ENCODE results near the gene RPTOR.
"Not testable (repeated sequence)": the region's sequence is repeated elsewhere in the genome, so short reads cannot be mapped to it uniquely, and the experiment has no call there.

Gene RPTOR

GRCh38 chr17:80751070-80751945, 206.7 kb downstream of the RPTOR start:
- no peak for DNase-seq

DNA sequence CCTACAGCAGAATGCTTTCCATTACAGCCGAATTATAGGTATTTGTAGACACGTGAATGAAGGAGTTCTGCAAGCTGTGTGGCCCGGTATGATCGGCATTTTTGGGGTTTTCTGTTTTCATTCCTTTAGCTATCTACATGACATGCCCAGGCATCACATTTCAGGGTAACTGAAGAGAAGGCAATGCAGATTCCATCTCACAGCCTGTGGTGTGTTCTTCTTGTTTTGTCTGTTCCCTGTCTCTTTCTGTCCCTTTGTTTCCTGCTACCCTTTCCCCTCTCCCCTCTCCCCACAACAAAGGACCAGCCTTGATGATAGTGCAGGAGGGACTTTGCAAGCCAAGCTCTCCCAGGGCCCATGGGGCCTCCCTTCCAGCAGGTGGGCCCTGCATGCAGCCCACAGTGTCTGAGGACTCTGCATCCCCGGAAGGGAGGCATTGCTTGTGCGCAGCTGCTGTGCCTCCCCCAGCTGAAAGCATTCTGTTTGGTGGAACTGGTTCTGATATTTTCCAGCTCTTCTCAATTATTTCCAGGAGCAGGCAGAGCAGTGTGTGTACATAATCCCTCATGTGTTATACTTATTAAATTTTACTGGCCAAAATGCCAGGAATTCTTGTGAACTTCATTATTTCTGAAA, 207.4 kb downstream of the RPTOR start:
- DNase-seq = no peak

- DNase-seq = no peak
Measured at GRCh38 chr17:80753685-80754345, 209.2 kb downstream of the RPTOR start.

GRCh38 chr17:80754846-80755245, 210.2 kb downstream of the RPTOR start:
- no peak for DNase-seq

DNA sequence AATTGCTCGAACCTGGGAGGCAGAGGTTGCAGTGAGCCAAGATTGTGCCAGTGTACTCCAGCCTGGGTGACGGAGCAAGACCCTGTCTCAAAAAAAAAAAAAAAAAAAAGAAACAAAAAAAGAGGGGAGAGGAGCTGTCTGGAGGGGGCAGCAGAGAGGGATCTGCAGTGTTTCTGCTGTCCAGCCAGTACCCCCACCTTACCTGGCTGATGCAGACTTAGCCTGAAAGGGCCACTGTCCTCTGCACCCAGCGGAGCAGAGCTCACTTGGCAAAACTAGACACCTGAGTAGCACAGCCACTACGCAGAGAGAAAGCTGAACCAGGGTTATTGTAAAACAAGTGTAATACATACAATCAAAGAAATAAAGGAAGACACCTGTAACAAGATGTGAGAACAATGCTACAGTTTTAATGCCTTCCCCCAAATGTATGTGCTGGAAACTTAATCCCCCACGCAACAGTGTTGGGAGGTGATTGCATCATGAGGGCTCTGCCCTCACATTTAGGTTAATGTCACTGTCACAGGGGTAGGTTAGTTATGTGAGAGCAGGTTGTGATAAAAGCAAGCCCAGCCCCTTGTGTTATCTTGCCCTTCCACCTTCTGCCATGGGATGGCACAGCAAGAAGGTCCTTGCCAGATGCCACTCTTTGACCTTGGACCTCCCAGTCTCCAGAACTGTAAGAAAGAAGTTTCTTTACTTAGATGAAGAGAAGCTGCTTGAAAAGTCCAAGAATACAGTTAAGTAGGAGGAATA, 211.2 kb downstream of the RPTOR start:
- DNase-seq = no peak

GRCh38 chr17:80758481-80759376, 214.1 kb downstream of the RPTOR start:
- no peak for DNase-seq

- DNase-seq = no peak
Measured at GRCh38 chr17:80759377-80759673, 214.7 kb downstream of the RPTOR start.

- DNase-seq = no peak
Measured at GRCh38 chr17:80760511-80760911, 215.9 kb downstream of the RPTOR start.

DNA sequence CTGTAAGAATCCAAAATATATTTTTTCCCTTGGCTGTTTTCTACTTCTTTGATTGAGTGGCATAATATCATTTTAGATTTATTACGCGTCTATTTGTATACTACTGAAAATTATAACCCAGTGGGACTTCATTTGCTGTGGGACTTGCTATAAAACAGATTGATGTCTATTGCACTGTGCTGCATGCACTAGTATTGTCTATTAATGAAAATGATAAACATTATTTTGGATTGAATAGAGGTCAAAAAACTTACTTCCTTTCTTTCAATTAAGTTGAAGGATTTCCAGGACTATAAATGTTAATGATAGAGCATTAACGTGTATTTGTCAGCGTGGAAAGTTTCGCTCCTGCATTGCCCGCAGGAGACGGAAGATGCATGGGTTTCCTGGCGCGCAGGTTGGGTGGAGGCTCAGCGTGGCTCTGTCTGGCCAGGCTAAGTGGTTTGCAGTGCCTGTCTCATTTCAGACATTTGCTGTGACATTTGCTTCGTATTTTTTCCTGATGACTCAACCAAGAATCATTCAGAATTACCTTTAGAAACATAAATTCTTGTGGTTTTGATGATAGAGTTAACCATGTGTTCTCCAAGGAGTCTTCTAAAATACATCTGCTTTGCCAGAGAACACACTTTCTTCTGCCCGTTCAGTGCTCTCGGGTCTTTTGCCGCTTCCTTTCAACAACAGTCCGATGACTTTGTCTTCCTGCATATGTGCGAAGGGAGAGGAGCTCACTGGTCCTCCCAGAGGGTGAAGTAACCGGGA, 216.7 kb downstream of the RPTOR start:
- DNase-seq = no peak

- DNase-seq = no peak
Measured at GRCh38 chr17:80762076-80762475, 217.4 kb downstream of the RPTOR start.

GRCh38 chr17:80763293-80763867, 218.7 kb downstream of the RPTOR start:
- DNase-seq = no peak

- DNase-seq = not testable (repeated sequence)
Measured at GRCh38 chr17:80764627-80765145, 220.0 kb downstream of the RPTOR start.

- no peak for DNase-seq
Measured at GRCh38 chr17:80765241-80765961, 220.8 kb downstream of the RPTOR start.

DNA sequence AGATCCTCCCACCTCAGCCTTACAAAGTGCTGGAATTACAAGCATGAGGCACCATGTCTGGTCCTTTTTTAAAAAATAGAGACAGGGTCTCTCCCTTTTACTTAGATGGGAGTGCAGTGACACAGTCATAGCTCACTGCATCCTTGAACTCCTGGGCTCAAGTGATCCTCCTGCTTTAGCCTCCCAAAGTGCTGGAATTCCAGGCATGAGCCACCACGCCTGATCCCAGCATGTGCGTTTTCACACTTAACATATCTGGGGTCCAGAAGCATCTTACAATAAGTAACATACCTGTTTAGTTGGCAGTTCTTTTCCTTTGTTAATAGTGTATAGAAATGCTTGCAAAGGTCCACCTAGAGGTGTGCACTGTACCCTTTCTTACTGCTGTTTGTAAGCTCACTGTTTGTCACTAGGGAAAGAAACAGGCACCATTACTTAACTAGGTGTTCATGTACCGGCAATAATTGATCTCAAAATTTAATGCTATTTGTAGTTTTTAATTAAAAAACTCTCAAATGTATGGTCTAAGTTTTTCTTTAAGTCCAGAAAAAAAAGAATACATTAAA, 221.7 kb downstream of the RPTOR start:
- DNase-seq = no peak

DNA sequence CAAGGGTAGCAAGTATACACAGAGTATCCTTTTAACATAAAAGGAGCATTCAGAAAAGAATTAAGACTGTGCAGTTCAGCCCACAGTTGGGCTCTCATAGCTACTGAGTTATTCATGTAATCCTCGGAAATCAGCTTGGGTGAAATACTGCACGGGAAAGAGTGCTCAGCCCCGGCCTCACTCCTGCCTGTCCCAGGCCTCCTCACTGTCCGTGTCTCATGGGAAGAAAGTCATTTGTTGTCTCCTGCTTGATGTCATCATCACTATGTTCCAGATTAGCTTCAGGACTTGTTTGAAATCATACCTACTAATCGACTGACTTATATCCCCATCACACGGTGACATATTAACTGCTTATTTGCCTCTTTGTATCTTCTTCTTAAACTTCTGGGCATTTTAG, 223.8 kb downstream of the RPTOR start:
- DNase-seq = no peak

DNA sequence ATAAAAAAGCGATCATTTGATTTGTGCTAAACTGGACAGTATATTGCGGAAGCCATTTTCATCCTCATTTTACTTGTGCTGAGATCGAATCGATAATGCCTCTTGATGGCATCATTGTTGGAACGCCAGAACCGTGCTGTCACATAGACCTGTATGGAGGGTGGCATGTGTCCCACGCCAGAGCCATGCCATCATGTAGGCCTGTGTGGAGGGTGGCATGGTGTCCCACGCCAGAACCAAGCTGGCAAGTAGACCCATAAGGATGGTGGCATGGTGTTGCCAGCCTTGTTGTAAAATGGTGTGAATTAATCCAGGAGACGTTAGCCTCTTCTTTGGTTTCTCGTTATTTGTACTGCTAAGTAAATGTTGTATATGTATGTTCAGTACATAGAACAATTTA, 224.3 kb downstream of the RPTOR start:
- DNase-seq = no peak

DNA sequence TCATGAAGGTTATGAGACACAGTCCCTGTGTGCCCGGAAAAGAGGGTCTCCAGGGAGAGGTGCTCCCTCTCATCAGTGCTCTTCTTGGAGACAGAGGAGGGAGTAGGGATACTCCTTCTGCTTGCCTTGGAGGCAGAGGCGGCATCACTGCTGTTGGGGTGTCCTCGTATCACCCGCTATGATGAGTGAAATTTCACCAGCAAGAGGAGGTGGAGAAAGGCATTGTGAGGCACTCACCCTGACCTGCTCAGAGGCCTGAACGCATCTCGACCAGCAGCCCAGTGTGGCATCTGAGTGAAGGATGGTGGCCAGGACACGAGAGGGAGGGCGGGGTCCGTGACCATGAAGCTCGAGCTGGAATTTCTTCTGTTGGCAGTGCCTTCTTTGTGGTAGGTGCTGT, 224.9 kb downstream of the RPTOR start:
- no peak for DNase-seq

GRCh38 chr17:80769936-80770625, 225.4 kb downstream of the RPTOR start:
- DNase-seq = no peak

All from DMS 273 treated with DMSO at 0.1 percent for 48 hours (cell line).